Adrenal gland (tissue), 5 donors: ENCODE measurements around the gene LPCAT2.

ENCODE experiments used
- CTCF ChIP-seq, 6 experiments: fragments of 450-650 bp in 4 of 6; fragments of 200-600 bp in 2 of 6; sonication (generic) in 1 of 6; IDR thresholded peaks; 1 replicate in 5 of 6; 2 replicates in 1 of 6; pipeline versions ENCODE4 v1.5.1 to v1.8.0; 2016 to 2021; ENCODE audit warnings: antibody characterized with exemption in 6 of 6, mild to moderate bottlenecking in 2 of 6, moderate library complexity in 1 of 6
- POLR2A ChIP-seq, 2 donors: fragments of 450-650 bp; IDR thresholded peaks; one replicate each; pipeline ENCODE4 v1.6.1; 2017; ENCODE audit warnings: antibody characterized with exemption in 2 of 2, mild to moderate bottlenecking in 2 of 2, moderate library complexity in 1 of 2
- donor health status: DM: no; HTN: no; CAD: no.

- TF ChIP-seq POLR2A (IDR thresholded peaks at IDR 0.05) (no peak), CTCF (IDR thresholded peaks at IDR 0.05) (no peak)
Observed at GRCh38 chr16:55477736-55478135, 31.1 kb upstream of the LPCAT2 start.
